OCI-LY1 (cell line): Measurements from ENCODE around the gene CREB1.

ENCODE experiments used
- H2AFZ ChIP-seq: fragments of 200-600 bp; sonication (generic), shearing (Covaris generic); 2 replicates; pipeline ENCODE4 v1.6.0; 2014; ENCODE audit warnings: antibody characterized with exemption, mild to moderate bottlenecking, low read length
- H3F3A ChIP-seq: fragments of 200-600 bp; sonication (generic), shearing (Covaris generic); 2 replicates; pipeline ENCODE4 v1.6.0; 2014; ENCODE audit warnings: mild to moderate bottlenecking, antibody characterized with exemption, low read length, moderate library complexity; ENCODE audit not compliant: insufficient read depth
- H3K27ac ChIP-seq: fragments of 200-600 bp; sonication (generic); 2 replicates; pipeline ENCODE4 v1.5.1; 2014; ENCODE audit warnings: low read length, mixed run types, mild to moderate bottlenecking, low read depth; ENCODE audit not compliant: poor library complexity, severe bottlenecking
- H3K27me3 ChIP-seq: fragments of 200-600 bp; sonication (generic); 2 replicates; pipeline ENCODE4 v1.6.0; 2014; ENCODE audit warnings: antibody characterized with exemption, mild to moderate bottlenecking, low read length, moderate library complexity; ENCODE audit not compliant: insufficient read depth
- H3K36me3 ChIP-seq: fragments of 200-600 bp; sonication (generic); 2 replicates; pipeline ENCODE4 v1.6.1; 2014; ENCODE audit warnings: mild to moderate bottlenecking, antibody characterized with exemption, low read length, moderate library complexity, mixed read lengths; ENCODE audit not compliant: insufficient read depth
- H3K4me1 ChIP-seq: fragments of 200-600 bp; sonication (generic); 2 replicates; pipeline ENCODE4 v1.5.1; 2014; ENCODE audit warnings: mild to moderate bottlenecking, low read length, moderate library complexity; ENCODE audit not compliant: insufficient read depth, severe bottlenecking
- H3K4me2 ChIP-seq: fragments of 200-600 bp; sonication (generic), shearing (Covaris generic); 2 replicates; pipeline ENCODE4 v1.6.1; 2014; ENCODE audit warnings: low read length
- H3K4me3 ChIP-seq: fragments of 200-600 bp; sonication (generic); 2 replicates; pipeline ENCODE4 v1.5.1; 2014; ENCODE audit warnings: low read length, low read depth, mild to moderate bottlenecking, mixed read lengths; ENCODE audit not compliant: poor library complexity, severe bottlenecking
- H3K79me2 ChIP-seq: fragments of 200-600 bp; shearing (Covaris generic); 2 replicates; pipeline ENCODE4 v1.6.1; 2016; ENCODE audit warnings: mixed run types, low read length, mixed read lengths; ENCODE audit not compliant: insufficient read depth
- H3K9ac ChIP-seq: fragments of 200-600 bp; sonication (generic), shearing (Covaris generic); 2 replicates; pipeline ENCODE4 v1.6.1; 2014; ENCODE audit warnings: mild to moderate bottlenecking, low read length, mixed read lengths
- H3K9me2 ChIP-seq: fragments of 200-600 bp; sonication (generic), shearing (Covaris generic); 2 replicates; pipeline ENCODE4 v1.6.1; 2014; ENCODE audit warnings: low read depth, mild to moderate bottlenecking, low read length, mixed read lengths
- H3K9me3 ChIP-seq: fragments of 200-600 bp; shearing (Covaris generic); 2 replicates; pipeline ENCODE4 v1.6.1; 2014; ENCODE audit warnings: low read length, mixed read lengths
- H4K20me1 ChIP-seq: fragments of 200-600 bp; sonication (generic), shearing (Covaris generic); 2 replicates; pipeline ENCODE4 v1.6.0; 2016; ENCODE audit warnings: mild to moderate bottlenecking, low read length; ENCODE audit not compliant: insufficient read depth
- EZH2 ChIP-seq: fragments of 200-600 bp; sonication (generic), shearing (Covaris generic); IDR thresholded peaks from 2 replicates; pipeline ENCODE4 v1.8.0; 2017; ENCODE audit warnings: borderline replicate concordance, mixed run types, mild to moderate bottlenecking, antibody characterized with exemption, low read length, moderate library complexity, mixed read lengths
- TF ChIP-seq, protein P1 (sequence below): fragments of 200-600 bp; sonication (generic), shearing (Covaris generic); IDR thresholded peaks from 2 replicates; pipeline ENCODE4 v1.5.1; 2017; ENCODE audit warnings: mild to moderate bottlenecking, antibody characterized with exemption, low read length, moderate library complexity, mixed read lengths

CREB1 gene

DNA sequence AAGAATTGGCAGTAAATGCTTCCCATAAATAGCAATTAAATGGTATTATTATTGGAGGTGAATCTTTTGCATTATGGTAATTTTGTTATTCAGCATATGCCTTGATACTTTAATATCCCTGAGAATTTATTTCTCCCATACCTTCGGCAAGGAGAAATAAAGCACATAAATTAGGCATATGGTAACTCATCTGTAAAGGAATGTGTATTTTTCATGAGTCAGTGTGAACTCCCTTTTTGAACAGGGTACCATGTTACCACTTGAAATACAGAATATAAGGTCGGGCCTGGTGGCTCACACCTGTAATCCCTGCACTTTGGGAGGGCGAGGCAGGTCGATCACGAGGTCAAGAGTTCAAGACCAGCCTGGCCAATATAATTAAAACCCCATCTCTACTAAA lies 77.1 kb downstream of the CREB1 start:
- Histone ChIP-seq H3K4me2 (no peak overlapping the region), H3F3A (peaks cover 5% of the 10 kb centered on the region; the same call in 1 of the 2 replicates), H3K27ac (no peak overlapping the region), H3K4me3 (no peak overlapping the region), H3K9ac (no peak overlapping the region), H2AFZ (no peak overlapping the region), H3K79me2 (no peaks in the 10 kb centered on the region), H3K36me3 (peaks cover 40% of the 10 kb centered on the region), H4K20me1 (no peaks in the 10 kb centered on the region), H3K4me1 (no peaks in the 10 kb centered on the region), H3K27me3 (no peaks in the 10 kb centered on the region), H3K9me2 (no peaks in the 10 kb centered on the region), H3K9me3 (no peaks in the 10 kb centered on the region)
- no peak for TF ChIP-seq EZH2
- TF ChIP-seq, protein P1, sequence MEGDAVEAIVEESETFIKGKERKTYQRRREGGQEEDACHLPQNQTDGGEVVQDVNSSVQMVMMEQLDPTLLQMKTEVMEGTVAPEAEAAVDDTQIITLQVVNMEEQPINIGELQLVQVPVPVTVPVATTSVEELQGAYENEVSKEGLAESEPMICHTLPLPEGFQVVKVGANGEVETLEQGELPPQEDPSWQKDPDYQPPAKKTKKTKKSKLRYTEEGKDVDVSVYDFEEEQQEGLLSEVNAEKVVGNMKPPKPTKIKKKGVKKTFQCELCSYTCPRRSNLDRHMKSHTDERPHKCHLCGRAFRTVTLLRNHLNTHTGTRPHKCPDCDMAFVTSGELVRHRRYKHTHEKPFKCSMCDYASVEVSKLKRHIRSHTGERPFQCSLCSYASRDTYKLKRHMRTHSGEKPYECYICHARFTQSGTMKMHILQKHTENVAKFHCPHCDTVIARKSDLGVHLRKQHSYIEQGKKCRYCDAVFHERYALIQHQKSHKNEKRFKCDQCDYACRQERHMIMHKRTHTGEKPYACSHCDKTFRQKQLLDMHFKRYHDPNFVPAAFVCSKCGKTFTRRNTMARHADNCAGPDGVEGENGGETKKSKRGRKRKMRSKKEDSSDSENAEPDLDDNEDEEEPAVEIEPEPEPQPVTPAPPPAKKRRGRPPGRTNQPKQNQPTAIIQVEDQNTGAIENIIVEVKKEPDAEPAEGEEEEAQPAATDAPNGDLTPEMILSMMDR, result no peak

DNA sequence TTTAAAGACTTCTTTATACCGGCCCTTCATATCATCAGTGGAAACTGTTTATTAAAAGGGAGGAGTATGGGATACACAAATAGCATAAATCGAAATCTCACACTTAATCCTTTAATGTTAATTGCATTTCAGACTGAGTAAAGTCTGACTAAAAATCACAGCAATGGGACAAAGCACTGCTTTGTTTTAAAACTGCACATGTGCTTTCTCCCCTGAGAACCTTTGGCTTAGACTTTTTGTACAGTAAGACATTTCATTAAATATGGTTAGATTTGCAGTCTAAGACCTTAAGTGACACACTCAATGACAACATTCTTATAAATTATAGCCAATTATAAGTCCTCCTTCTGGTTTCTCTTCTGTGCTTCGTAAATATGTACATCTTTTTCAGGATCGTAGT lies 83.0 kb downstream of the CREB1 start:
- no peaks in the 10 kb centered on the region for H3K9me3 ChIP-seq
- no peaks in the 10 kb centered on the region for H3K79me2 ChIP-seq
- no peak overlapping the region for H2AFZ ChIP-seq
- H3K4me2 ChIP-seq, result no peak overlapping the region
- H3K4me1 ChIP-seq, result no peaks in the 10 kb centered on the region
- no peaks in the 10 kb centered on the region for H3K27me3 ChIP-seq
- H4K20me1 ChIP-seq, result no peaks in the 10 kb centered on the region
- TF ChIP-seq, protein P1, result no peak
- no peak for TF ChIP-seq EZH2
- no peak overlapping the region for H3K27ac ChIP-seq
- H3K4me3 ChIP-seq, result no peak overlapping the region
- peaks cover 68% of the 10 kb centered on the region for H3K36me3 ChIP-seq
- no peak overlapping the region for H3K9ac ChIP-seq
- H3F3A ChIP-seq, result no peaks in the 10 kb centered on the region; the same call in 1 of the 2 replicates
- no peaks in the 10 kb centered on the region for H3K9me2 ChIP-seq

DNA sequence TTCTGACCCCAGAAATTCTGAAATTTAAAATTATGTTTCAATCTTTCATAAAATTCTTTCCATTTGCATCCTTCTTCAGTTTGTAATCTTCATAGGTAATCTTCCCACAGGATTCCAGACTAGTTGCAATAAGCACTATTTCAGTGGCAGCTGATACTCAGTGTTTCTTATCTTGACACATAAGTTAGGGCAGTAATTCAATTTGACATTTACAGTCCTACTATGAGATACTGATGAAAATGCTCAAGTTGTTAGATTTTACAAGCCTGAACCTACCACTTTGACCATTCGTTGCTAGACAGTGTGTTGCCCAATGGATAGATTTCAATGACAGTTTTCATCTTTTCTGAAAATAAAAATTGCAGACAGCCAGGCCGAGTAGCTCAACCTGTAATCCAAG lies 85.1 kb downstream of the CREB1 start:
- Histone ChIP-seq H3K4me1 (peaks cover 7% of the 10 kb centered on the region), H2AFZ (no peak overlapping the region), H4K20me1 (no peaks in the 10 kb centered on the region), H3K27me3 (no peaks in the 10 kb centered on the region), H3K4me2 (no peak overlapping the region), H3K9me3 (no peaks in the 10 kb centered on the region), H3K9me2 (no peaks in the 10 kb centered on the region), H3K9ac (no peak overlapping the region), H3K4me3 (no peak overlapping the region), H3K79me2 (no peaks in the 10 kb centered on the region), H3F3A (no peaks in the 10 kb centered on the region; the same call in 1 of the 2 replicates), H3K36me3 (peaks cover 60% of the 10 kb centered on the region), H3K27ac (no peak overlapping the region)
- TF ChIP-seq, protein P1, result no peak
- TF ChIP-seq EZH2, result no peak
